HG02970 (cell line): ENCODE measurements around the gene UBE3B.

ENCODE experiments used
- ATAC-seq: cut with Tn5 transposase; IDR thresholded peaks from one replicate; pipeline ENCODE4 v1.9.1; 2021; ENCODE audit warnings: mild to moderate bottlenecking, moderate library complexity, moderate number of reproducible peaks; ENCODE audit not compliant: unreplicated experiment, low FRiP score

UBE3B gene

DNA sequence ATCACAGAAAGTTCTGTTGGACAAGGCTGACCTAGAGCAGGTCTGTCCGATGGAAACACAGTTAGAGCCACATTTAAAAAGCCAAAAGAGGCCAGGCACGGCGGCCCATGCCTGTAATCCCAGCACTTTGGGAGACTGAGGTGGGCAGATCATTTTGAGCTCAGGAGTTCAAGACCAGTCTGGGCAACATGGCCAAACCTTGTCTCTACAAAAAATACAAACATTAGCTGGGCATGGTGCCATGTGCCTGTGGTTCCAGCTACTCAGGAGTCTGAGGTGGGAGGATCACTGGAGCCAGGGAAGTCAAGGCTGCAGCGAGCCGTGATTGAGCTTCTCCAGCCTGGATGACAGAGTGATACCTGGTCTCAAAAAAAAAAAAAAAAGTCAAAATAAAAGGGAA lies 14.9 kb downstream of the UBE3B start:
- no peak for ATAC-seq

- ATAC-seq, result no peak
These were observed 15.7 kb downstream of the UBE3B start for GRCh38 chr12:109493090-109493489.

DNA sequence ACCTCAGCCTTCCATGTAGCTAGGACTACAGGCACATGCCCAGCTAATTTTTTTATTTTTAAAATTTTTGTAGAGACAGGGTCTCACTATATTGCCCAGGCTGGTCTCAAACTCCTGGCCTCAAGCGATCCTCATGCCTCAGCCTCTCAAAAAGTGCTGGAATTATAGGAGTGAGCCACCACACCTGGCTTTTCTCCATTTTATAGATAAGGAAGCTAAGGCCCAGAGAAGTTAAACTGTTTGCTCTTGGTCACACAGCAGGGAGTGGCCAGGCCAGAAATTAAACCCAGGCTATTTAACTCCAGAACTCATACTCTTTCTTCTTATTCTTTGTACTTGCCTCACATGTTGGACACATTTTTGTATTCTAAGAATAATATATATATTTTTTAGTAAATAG lies 16.5 kb downstream of the UBE3B start:
- no peak for ATAC-seq

GRCh38 chr12:109494348-109494881 lies 17.0 kb downstream of the UBE3B start:
- ATAC-seq, result no peak

DNA sequence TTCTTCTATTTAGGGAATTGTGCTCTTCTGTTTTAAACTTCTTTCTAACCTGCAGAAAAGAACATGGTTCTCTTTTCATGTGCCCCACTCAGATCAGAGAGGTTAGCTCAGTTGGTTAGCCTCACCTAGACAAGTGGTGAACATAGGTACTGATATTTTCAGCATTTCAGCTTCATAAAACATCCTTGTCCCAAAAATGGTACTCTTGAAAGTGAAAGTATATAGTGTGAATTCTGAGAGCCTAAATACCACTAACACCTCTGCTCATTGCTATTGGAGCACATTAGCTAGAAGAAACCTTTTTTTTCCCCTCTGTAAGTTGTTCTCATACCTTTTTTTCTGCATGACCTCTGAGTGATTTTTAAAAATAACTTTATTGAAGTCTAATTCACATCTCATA lies 17.6 kb downstream of the UBE3B start:
- no peak for ATAC-seq

- ATAC-seq, result no peak
These were observed 18.9 kb downstream of the UBE3B start for GRCh38 chr12:109496306-109496705.

GRCh38 chr12:109497675-109498074 lies 20.2 kb downstream of the UBE3B start:
- no peak for ATAC-seq

- no peak for ATAC-seq
These were observed 23.2 kb downstream of the UBE3B start for GRCh38 chr12:109500406-109501185.

- ATAC-seq, result no peak
These were observed 23.9 kb downstream of the UBE3B start for GRCh38 chr12:109501299-109501698.

- ATAC-seq, result no peak
These were observed 24.9 kb downstream of the UBE3B start for GRCh38 chr12:109502332-109502731.

DNA sequence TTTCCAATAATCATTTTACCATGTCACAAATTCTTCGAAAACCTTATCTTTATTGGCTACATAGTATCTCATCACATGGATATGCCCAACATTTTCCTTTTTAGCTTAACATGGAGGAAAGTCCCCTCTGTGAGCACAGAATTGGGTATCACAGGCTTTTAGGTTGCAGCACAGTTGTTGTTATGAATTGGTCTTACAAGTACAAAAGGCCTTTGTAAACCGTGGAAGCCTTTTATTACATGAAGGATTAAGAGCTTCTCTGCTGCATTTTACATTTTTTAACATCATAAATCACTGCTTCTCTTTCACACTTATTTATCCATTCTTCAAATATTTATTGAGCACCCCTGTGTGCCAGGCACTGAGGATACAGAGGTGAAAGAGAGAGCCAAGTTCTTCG lies 26.2 kb downstream of the UBE3B start:
- ATAC-seq, result no peak

DNA sequence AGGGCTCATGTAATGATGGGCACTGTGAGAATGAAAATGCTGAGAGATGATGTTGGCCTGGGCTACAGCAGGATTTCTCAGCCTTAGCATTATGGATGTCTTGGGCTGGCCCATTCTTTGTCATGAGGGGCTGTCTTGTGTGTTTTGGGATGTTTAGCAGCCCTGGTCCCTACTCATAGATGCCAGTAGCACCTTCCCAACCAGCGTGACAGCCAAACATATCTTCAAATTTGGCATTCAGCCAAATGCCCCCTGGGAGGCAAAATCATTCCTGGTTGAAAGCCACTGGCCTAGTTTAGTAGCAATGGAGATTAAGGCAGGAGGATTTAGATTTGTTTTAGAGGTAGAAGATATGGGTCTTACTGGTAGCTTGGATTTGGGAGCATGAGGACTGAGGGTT lies 26.6 kb downstream of the UBE3B start:
- ATAC-seq, result no peak

DNA sequence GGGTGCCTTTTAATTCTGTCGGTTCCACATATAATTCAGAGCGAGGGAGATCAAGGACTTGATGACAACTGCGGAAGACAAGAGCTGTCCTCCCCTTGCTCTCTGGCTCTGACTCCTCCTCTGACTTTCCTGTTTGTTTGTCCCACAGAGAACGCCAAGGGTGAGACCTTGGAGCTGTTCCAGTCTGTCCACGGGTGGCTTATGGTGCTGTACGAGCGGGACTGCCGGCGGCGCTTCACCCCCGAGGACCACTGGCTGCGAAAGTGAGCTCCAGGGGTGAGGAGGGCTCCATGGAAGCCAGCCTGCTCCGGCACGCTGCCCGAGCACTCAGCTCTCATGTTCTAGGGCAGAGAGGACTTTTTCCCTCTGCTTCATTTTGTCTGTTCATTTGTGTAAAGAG lies 32.8 kb downstream of the UBE3B start:
- ATAC-seq, result no peak

GRCh38 chr12:109512608-109513007 lies 35.2 kb downstream of the UBE3B start:
- no peak for ATAC-seq

DNA sequence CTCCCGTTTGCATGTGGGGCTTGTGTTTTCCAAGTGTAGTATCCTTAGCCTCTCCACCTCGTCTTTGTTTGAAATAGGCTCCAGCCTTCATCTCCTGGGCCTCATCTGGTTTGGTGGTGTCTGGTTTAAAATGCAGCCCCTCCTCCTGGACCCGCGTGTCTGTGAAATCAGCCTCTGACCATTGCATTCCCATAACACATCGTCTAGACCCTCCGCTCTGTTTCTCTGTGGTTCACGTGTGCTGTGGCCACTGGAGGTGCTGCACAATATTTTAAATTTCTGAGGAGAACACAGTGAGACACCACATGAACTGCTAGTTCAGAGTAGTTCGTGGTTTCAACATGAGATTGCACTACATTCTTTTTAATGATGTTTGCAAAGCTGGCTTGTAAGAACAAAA lies 35.6 kb downstream of the UBE3B start:
- ATAC-seq, result no peak

GRCh38 chr12:109513977-109514376 lies 36.5 kb downstream of the UBE3B start:
- ATAC-seq, result no peak

DNA sequence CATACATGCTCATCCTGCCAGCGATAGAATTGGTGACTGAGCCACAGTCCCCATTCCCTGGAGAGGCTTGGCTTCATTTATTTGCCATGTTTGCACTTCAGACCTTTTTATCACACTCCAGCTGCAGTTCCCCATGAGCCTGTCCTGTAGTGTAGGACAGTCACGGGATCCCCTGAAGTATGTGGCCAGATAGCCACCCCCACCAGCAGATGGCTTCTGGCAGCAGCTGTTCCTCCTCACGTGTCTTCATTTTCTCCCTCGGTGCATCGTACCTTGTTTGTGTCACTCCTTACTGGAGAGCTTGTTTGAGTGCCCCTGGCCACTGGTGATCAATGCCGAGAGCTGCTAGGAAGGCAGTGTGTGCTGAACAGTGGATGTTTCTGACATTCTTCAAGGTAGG lies 40.2 kb downstream of the UBE3B start:
- ATAC-seq, result no peak

DNA sequence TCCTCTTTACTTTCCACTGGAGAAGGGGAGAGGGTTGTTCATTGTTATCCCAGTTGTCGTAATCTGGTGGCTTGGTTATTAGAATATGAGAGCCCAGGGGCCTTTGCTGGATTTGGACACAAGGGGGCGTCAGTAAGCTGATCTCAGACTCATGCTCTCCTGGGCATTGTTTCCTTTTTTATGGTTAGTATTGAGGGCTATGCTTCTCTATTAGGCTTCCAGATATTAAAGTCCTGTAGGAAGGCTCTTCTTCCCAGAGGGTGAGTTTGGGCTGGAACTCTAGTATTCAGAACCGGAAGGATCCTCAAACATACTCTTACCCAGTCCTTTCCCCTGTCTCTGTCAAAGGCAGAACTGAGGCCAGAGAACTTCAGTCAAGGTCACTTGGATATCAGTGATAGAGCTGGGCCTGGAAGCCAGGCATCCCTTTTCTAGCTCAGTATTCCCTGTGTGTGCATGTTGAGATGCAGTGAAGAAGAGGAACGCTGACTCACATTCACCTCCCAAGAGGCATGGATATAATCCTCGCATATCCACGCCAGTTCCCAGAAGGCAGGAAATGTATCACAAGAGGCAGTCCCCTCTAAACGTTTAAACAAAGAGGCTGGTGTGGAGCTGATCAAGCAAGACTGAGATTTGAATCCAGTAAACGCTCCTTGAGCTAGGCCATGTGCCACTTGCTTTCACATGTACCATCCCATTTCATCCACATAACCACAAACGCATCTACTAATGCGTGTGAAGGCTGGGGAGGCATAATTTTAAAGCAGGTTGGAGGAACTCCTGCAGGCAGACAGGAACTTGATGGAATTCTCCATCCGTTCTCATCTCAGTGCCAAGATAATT lies 41.6 kb downstream of the UBE3B start:
- no peak for ATAC-seq

DNA sequence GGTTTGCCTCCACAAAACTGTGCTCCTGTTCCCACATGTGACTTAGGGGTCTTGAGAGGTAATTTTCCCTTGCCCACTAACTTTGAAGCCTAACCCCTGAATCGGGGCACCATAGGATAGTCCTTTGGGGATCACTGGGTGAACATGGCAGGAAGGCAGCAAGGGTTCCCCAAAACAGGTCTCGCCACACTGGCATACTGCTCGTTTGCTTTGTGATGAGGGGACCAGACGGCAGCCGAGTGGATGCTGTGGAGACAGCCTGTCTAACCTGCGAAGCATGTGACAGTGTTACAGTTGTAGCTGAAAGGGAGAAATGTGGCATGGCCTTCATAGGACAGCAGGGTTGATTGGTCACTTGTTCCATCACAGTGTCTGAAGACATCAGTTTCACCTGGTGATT lies 42.4 kb downstream of the UBE3B start:
- ATAC-seq, result no peak

DNA sequence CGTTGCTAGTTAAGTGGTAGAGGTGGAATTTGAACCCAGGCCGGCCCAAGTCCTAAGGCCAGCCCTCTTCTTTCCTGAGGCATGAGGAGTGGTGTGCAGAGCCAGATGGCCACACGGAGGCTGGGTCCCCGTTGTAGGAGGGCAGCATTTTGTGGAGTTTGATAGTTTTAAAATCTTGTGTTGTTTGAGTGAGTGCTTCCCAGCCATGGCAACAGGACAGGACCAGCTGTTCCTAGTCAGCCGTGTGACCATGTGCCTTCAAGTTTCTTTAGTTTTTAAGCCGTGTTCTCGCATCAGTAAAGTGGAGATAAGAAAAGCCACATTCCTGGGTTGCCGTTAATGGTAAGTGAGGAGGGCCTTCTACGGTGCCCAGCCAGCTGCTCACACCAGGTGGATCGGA lies 44.4 kb downstream of the UBE3B start:
- ATAC-seq, result no peak

DNA sequence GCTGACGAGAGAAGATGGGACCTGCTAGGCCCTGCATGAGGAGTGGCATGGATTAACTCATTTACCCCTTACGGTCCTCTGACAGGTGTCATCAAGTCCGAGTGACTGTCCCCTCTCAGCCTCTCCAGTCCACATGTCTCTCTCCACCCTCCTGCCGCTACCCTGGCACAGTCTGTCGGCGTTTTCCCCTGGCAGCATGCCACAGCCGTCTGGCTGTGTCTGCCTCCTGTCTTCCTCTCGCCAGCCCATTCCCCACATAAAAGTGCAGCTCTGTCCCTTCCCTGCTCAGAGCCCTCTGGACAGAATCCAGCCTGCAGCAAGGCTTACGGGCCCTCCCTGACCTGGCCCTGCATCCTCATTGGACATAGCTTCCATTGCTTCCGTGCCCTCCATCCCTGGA lies 45.6 kb downstream of the UBE3B start:
- ATAC-seq, result no peak

GRCh38 chr12:109523504-109523903 lies 46.1 kb downstream of the UBE3B start:
- ATAC-seq, result no peak
